Ovary (tissue), 9 donors: ENCODE data around the gene GRM8. TPM values are rescaled to one million over a fixed set of nuclear protein-coding genes. Genes with fewer than 3 reads are reported as not detected.

Experiments used
- DNase-seq, 5 donors: peaks; one replicate each; pipeline ENCODE4 v3.0.0-alpha.2; 2019 to 2020
- H3K27ac ChIP-seq, 2 donors: fragments of 200-600 bp; one replicate each; pipeline versions ENCODE4 v1.5.1 to v1.8.0; 2019 to 2022
- H3K27me3 ChIP-seq: fragments of 200-600 bp; one replicate; pipeline ENCODE4 v1.8.0; 2022
- H3K36me3 ChIP-seq: fragments of 200-600 bp; sonication (generic); one replicate; pipeline ENCODE4 v1.5.1; 2019
- H3K4me1 ChIP-seq: one replicate; pipeline ENCODE4 v1.8.1; 2013; ENCODE audit warnings: mild to moderate bottlenecking, moderate library complexity; ENCODE audit not compliant: insufficient read depth
- H3K4me3 ChIP-seq: fragments of 200-600 bp; sonication (generic); one replicate; pipeline ENCODE4 v1.5.1; 2017
- H3K9me3 ChIP-seq, 2 donors: fragments of 200-600 bp in 1 of 2; sonication (generic) in 1 of 2; one replicate each; pipeline versions ENCODE4 v1.5.1 to v1.8.1; 2013 to 2019; ENCODE audit warnings: mild to moderate bottlenecking in 1 of 2, moderate library complexity in 1 of 2
- EP300 ChIP-seq: sonication (generic); formaldehyde crosslinking; IDR thresholded peaks from one replicate; pipeline ENCODE4 v1.6.1; 2017; ENCODE audit warnings: antibody characterized with exemption
- POLR2A ChIP-seq: fragments of 450-650 bp; IDR thresholded peaks from one replicate; pipeline ENCODE4 v1.6.1; 2017; ENCODE audit warnings: antibody characterized with exemption, mild to moderate bottlenecking, moderate library complexity
- WGBS, 3 donors: extraction: QIAGEN DNeasy Blood & Tissue Kit in 1 of 3; methylation state at CpG; one replicate each; pipeline versions ENCODE4 v1.1.5 to v1.1.7; 2013 to 2017; 5-methylcytosine and 5-hydroxymethylcytosine counted together
- intact Hi-C, 4 donors: fragments of 100-400 bp; cut with DNase I; formaldehyde crosslinking; loops; one replicate each; pipeline versions ENCODE4 v1.11.0 to v1.15.1; 2022 to 2023
- polyA plus RNA-seq, 2 donors: library from polyadenylated mRNA; stranded (reverse); fragments of 200-250 nt in 1 of 2; fragments of 350-450 nt in 1 of 2; fragmentation: Illumina TruSeq in 1 of 2; extraction: RNeasy Lipid Tissue Mini Kit (QIAGEN cat#74804) in 1 of 2; gene quantifications; one replicate each; pipeline ENCODE4 v1.2.3, GENCODE V29; 2013 to 2014
- total RNA-seq, 7 donors: library from RNA; depleted of rRNA in 2 of 7; stranded (reverse); fragments of >200 nt in 2 of 7; fragmentation: NEBNext Ultra II Directional in 3 of 7; extraction: Animal tissue kit (Norgen Biotek cat#: 25700) in 3 of 7; gene quantifications; one replicate each; pipeline versions ENCODE4 v1.1.0 to v1.2.4, GENCODE V29; 2016 to 2023
- TF ChIP-seq, protein P1 (sequence below), 3 donors: fragments of 450-650 bp in 2 of 3; fragments of 200-600 bp in 1 of 3; IDR thresholded peaks; one replicate each; pipeline versions ENCODE4 v1.5.1 to v1.8.0; 2016 to 2022; ENCODE audit warnings: antibody characterized with exemption in 3 of 3, mild to moderate bottlenecking in 1 of 3
- donor health status: DM: no; HTN: no; CAD: no; lungs with moderate emphysema.
- donor health status: DM: no; HTN: no; CAD: no.
- donor health status: Bipolar disorder and iron deficiency.
- donor health status: DM: yes; HTN: yes; CAD: no.
- donor health status: DM: no; HTN: no; CAD: no.
- donor health status: DM: yes; HTN: yes; CAD: no.

The GRM8 gene
- total and polyA plus RNA-seq, 9 donors: 0.38 to 4.0 (median 1.0) TPM; not detected in 1

DNA sequence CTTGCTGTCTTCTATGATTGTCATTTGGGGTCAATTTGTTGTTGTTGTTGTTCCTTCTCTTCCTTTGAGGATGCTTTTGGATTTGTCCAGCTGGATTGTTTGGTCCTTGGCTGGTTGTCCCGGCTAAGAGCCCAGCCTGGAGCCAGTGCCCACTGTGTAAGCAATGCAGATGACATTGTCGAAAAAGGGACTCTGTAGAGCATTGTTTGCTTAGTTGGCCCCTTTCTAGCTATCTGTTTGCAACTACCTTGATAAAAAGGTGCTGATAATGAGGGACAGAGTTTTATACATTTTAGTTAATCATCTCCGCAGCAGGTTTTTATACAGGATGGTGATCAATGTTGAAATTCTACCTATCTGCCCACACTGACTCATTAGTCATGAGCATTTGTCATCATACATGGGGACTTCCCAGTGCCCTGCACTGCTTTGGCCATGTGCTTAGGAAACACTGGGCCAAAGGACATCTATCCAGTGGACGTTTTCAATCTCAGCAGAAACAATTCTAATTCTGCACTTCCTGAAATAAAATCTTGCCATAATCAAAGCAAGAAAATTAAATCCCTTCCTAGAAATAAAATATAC is 311.9 kb downstream of the GRM8 start:
- H3K4me3 ChIP-seq: no peak overlapping the region
- no peaks in the 10 kb centered on the region for H3K27me3 ChIP-seq
- no peaks in the 10 kb centered on the region for H3K36me3 ChIP-seq
- TF ChIP-seq, protein P1, sequence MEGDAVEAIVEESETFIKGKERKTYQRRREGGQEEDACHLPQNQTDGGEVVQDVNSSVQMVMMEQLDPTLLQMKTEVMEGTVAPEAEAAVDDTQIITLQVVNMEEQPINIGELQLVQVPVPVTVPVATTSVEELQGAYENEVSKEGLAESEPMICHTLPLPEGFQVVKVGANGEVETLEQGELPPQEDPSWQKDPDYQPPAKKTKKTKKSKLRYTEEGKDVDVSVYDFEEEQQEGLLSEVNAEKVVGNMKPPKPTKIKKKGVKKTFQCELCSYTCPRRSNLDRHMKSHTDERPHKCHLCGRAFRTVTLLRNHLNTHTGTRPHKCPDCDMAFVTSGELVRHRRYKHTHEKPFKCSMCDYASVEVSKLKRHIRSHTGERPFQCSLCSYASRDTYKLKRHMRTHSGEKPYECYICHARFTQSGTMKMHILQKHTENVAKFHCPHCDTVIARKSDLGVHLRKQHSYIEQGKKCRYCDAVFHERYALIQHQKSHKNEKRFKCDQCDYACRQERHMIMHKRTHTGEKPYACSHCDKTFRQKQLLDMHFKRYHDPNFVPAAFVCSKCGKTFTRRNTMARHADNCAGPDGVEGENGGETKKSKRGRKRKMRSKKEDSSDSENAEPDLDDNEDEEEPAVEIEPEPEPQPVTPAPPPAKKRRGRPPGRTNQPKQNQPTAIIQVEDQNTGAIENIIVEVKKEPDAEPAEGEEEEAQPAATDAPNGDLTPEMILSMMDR (IDR thresholded peaks at IDR 0.05): no peak
- TF ChIP-seq POLR2A (no peak), EP300 (no peak)
- H3K9me3 ChIP-seq: no peaks in the 10 kb centered on the region
- WGBS, 3 donors: 78 to 80% (median 79%) methylated on average over 4 of the region's 4 CpGs
- no peaks in the 10 kb centered on the region for H3K4me1 ChIP-seq
- no peak overlapping the region for H3K27ac ChIP-seq
- intact Hi-C loops: no loop called here
- no peak for DNase-seq

- Histone ChIP-seq H3K9me3 (no peaks in the 10 kb centered on the region), H3K27me3 (no peaks in the 10 kb centered on the region), H3K4me1 (no peaks in the 10 kb centered on the region), H3K36me3 (no peaks in the 10 kb centered on the region), H3K27ac (no peak overlapping the region), H3K4me3 (no peak overlapping the region)
- intact Hi-C loops: no loop called here
- TF ChIP-seq EP300 (no peak), POLR2A (no peak)
- TF ChIP-seq, protein P1 (IDR thresholded peaks at IDR 0.05): no peak
- WGBS, 3 donors: 15 to 20% (median 17%) methylated on average over 2 of the region's 2 CpGs
- no peak for DNase-seq
These were observed 315.6 kb downstream of the GRM8 start for GRCh38 chr7:126937171-126937570.

DNA sequence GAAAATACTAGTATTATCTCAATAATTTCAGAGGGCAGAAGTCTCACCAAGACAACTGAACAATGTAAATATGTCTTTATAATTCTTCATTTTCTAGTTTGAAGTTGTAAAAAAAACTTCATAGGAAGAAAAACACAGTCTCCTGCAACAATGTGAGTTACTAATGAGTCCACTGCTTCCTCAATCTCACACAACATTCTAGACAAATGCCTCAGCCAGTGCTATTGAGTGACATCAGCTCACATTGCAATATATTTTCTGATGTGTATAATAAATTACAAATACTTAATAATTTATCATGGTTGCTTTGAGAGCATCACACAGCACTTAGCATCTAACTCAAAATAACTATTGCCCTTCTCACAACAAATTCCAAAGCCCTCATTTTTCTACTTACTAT is 321.2 kb downstream of the GRM8 start:
- H3K4me3 ChIP-seq: no peak overlapping the region
- H3K9me3 ChIP-seq: no peaks in the 10 kb centered on the region
- no peak for DNase-seq
- no peaks in the 10 kb centered on the region for H3K27me3 ChIP-seq
- no peak overlapping the region for H3K27ac ChIP-seq
- H3K36me3 ChIP-seq: no peaks in the 10 kb centered on the region
- intact Hi-C loops: no loop called here
- no peak for TF ChIP-seq POLR2A
- TF ChIP-seq, protein P1 (IDR thresholded peaks at IDR 0.05): no peak
- TF ChIP-seq EP300: no peak
- H3K4me1 ChIP-seq: no peaks in the 10 kb centered on the region

DNA sequence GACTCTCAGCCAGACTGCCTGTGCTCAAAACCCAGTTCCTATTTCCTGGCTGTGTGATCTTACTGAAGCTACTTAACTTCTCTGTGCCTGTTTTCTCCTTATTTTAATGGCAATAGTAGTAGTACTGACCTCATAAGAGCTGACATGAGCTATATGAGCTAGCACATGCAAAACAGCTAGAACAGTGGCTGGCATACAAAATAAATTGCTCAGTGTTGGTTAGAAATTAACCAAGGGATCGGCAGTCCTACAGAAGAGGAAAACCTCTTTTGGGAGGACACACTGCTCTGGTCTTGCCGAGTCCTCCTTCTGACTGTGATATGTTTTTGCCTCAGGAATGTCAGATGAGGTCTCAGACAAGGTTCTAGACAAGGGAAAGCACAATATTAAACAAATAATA is 322.6 kb downstream of the GRM8 start:
- Histone ChIP-seq H3K4me3 (no peak overlapping the region), H3K36me3 (no peaks in the 10 kb centered on the region), H3K9me3 (no peaks in the 10 kb centered on the region), H3K27me3 (no peaks in the 10 kb centered on the region), H3K27ac (no peak overlapping the region), H3K4me1 (no peaks in the 10 kb centered on the region)
- TF ChIP-seq, protein P1 (IDR thresholded peaks at IDR 0.05): no peak
- TF ChIP-seq POLR2A (no peak), EP300 (no peak)
- WGBS, 3 donors: 60 to 76% (median 74%) methylated on average over 2 of the region's 2 CpGs
- DNase-seq: no peak
- intact Hi-C loops: no loop called here
